ENCODE measurements around the gene TMEM114. TPM values are rescaled to one million over a fixed set of nuclear protein-coding genes. Genes with fewer than 3 reads are reported as not detected.

The TMEM114 gene
- polyA plus RNA-seq, 1 experiment, result not detected

DNA sequence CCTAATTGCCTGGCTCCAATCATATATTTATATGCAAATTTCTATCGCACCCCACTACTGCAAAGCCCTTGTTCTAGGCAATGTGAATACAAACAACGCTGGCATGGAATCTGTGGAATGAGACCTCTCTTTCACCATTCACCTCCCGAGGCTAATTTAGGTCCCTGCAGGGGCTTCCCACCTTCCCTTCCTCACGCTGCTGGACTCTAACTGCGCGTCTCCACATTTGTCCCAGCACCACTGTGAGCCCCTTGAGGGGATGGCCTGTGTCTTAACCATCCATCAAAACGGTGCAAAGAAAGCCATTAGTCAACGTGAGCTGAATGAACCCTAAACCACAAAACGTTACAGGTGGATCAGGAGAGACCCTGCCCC, 1.6 kb downstream of the TMEM114 start:
- no peak for TF ChIP-seq CTCF (IDR thresholded peaks at IDR 0.05; ENCODE audit: low read depth, low read length)
- DNase-seq (ENCODE audit: low read depth, low spot score), result no peak
- no peak overlapping the region for H3K4me3 ChIP-seq (ENCODE audit: low read depth, low read length)
- POLR2A ChIA-PET, result no interaction called here
- no peak overlapping the region for H3K27ac ChIP-seq (ENCODE audit: low read depth, low read length)
- peaks cover 7% of the 10 kb centered on the region; the same call in 1 of the 2 replicates for H3K9me3 ChIP-seq (ENCODE audit: control insufficient read depth, insufficient read depth, low read length)
- H3K27me3 ChIP-seq (ENCODE audit: control insufficient read depth, insufficient read depth, low read length), result peaks cover 27% of the 10 kb centered on the region
- CTCF ChIA-PET, result interaction anchor here (1.7 kb wide), 1 partner anchor 20 kb away, joined by 5 read pairs; no protein-coding TSS in a partner anchor

- Histone ChIP-seq H3K27me3 (ENCODE audit: control insufficient read depth, insufficient read depth, low read length) (peaks cover 27% of the 10 kb centered on the region), H3K9me3 (ENCODE audit: control insufficient read depth, insufficient read depth, low read length) (peaks cover 7% of the 10 kb centered on the region; the same call in 1 of the 2 replicates), H3K4me3 (ENCODE audit: low read depth, low read length) (no peak overlapping the region), H3K27ac (ENCODE audit: low read depth, low read length) (no peak overlapping the region)
- ChIA-PET POLR2A (no interaction called here), CTCF (no interaction called here)
- DNase-seq (ENCODE audit: low read depth, low spot score), result no peak
- no peak for TF ChIP-seq CTCF (IDR thresholded peaks at IDR 0.05; ENCODE audit: low read depth, low read length)
Observed at GRCh38 chr16:8587065-8587464, 3.2 kb downstream of the TMEM114 start.

DNA sequence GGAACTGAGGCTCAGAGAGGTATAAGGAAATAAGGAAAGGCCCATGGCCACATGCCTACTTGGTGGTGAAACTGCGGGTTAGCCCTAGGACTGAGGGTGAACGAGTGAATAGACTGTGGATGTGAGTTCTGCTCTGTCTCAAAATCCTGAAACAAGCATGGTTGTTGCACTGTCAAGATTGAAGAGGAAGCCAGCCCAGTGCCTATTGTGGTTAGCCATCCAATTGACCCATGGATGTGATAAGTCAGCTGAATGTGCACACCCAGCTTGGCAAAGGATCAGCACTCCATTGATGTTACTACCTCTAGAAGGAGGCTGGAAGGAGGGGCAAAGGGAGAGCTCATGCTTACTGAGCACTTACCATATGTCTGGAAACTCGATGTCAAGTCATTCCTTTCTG, 4.5 kb downstream of the TMEM114 start:
- ChIA-PET POLR2A (no interaction called here), CTCF (interaction anchor here (1.1 kb wide), 1 partner anchor 18 kb away, joined by 3 read pairs; no protein-coding TSS in a partner anchor)
- DNase-seq (ENCODE audit: low read depth, low spot score), result no peak
- Histone ChIP-seq H3K27me3 (ENCODE audit: control insufficient read depth, insufficient read depth, low read length) (peaks cover 29% of the 10 kb centered on the region), H3K4me3 (ENCODE audit: low read depth, low read length) (no peak overlapping the region), H3K27ac (ENCODE audit: low read depth, low read length) (no peak overlapping the region), H3K9me3 (ENCODE audit: control insufficient read depth, insufficient read depth, low read length) (peaks cover 7% of the 10 kb centered on the region; the same call in 1 of the 2 replicates)
- no peak for TF ChIP-seq CTCF (IDR thresholded peaks at IDR 0.05; ENCODE audit: low read depth, low read length)

GRCh38 chr16:8585041-8585440, 5.3 kb downstream of the TMEM114 start:
- DNase-seq (ENCODE audit: low read depth, low spot score), result no peak
- ChIA-PET POLR2A (no interaction called here), CTCF (interaction anchor here (1.1 to 2.5 kb wide), 2 partner anchors 12 to 17 kb away, joined by 3 to 10 read pairs; no protein-coding TSS in a partner anchor)
- Histone ChIP-seq H3K4me3 (ENCODE audit: low read depth, low read length) (no peak overlapping the region), H3K9me3 (ENCODE audit: control insufficient read depth, insufficient read depth, low read length) (peaks cover 4% of the 10 kb centered on the region; the same call in 1 of the 2 replicates), H3K27ac (ENCODE audit: low read depth, low read length) (no peak overlapping the region), H3K27me3 (ENCODE audit: control insufficient read depth, insufficient read depth, low read length) (peaks cover 21% of the 10 kb centered on the region)
- no peak for TF ChIP-seq CTCF (IDR thresholded peaks at IDR 0.05; ENCODE audit: low read depth, low read length)

DNA sequence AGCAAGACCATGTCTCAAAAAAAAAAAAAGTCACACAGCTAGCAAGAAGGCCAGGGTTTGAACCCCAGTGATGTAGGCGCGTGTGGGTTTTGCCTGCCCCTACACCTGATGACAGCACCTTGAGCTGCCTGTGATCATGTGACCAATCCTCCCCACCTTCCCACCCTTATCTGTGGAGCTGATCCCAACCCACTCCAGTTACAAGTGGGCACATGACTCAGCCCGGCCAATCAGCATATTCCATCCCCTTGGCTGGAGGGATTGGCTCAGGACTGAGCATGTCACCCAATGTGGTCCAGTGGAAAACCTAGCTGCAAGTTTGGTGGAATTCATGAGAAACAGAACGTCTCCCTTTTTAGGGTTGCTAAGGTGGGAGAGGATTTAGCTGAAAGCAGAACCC, 6.6 kb downstream of the TMEM114 start:
- no peak for DNase-seq (ENCODE audit: low read depth, low spot score)
- H3K27me3 ChIP-seq (ENCODE audit: control insufficient read depth, insufficient read depth, low read length), result peaks cover 10% of the 10 kb centered on the region
- CTCF ChIA-PET, result interaction anchor here (2.5 kb wide), 1 partner anchor 11 kb away, joined by 10 read pairs; no protein-coding TSS in a partner anchor
- H3K27ac ChIP-seq (ENCODE audit: low read depth, low read length), result no peak overlapping the region
- POLR2A ChIA-PET, result no interaction called here
- H3K9me3 ChIP-seq (ENCODE audit: control insufficient read depth, insufficient read depth, low read length), result no peaks in the 10 kb centered on the region
- TF ChIP-seq CTCF (IDR thresholded peaks at IDR 0.05; ENCODE audit: low read depth, low read length), result no peak
- H3K4me3 ChIP-seq (ENCODE audit: low read depth, low read length), result no peak overlapping the region

Measured in AG04450 (cell line).